ENCODE data around the gene GORASP1. TPM values are rescaled to one million over a fixed set of nuclear protein-coding genes. Genes with fewer than 3 reads are reported as not detected.

Gene GORASP1
- total RNA-seq, 1 donor from 2014 or later, result 81.6 TPM

DNA sequence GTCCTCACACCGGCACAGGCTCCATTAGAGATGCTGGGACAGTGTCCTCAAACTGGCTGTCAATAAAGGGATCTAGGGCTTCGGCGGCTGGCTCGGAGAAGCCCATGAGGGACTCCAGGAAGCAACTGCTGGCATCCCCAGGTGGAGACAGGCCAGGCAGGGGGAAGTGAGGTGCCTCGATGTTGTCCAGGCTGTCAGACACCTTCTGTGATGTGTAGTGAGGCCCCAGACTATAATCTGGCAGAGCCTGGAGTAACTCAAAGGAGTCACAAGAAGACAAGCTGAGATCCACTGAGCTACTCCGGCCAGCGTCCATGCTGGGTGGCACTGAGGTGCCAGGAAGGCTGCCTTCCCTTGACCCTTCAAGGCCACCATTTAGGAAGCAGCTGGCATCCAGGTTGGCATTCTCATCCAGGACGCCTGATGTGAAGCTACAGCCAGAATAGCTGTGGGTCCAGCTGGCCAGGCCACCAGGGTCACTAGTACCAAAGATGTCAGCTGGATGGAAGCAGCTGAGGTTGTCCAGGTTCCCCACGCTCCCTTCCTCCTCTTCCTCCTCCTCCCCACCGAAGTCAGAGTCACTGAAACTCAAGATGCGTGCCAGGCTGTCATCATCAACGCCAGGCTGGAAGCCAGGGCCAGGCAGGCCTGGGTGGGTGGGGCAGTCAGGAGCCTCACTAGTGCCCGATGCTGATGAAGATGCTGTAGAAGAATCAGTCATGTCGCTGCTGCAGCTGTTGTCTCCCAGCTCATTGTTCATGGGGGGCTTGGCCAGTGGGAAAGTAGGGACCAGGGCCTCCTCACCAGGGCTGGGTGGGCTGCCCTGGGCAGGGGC is 35.8 kb upstream of the GORASP1 start:
- H3K4me3 ChIP-seq, result no peak overlapping the region
- H3K27ac ChIP-seq, result peak overlapping the region; percentile 79
- peaks cover 76% of the 10 kb centered on the region for H3K36me3 ChIP-seq
- H3K9me3 ChIP-seq, result no peaks in the 10 kb centered on the region
- H3K4me1 ChIP-seq, result peaks cover 73% of the 10 kb centered on the region
- DNase-seq (no peak), ATAC-seq (no peak)
- H3K27me3 ChIP-seq (ENCODE audit: low read depth), result no peaks in the 10 kb centered on the region
- TF ChIP-seq, protein P1, sequence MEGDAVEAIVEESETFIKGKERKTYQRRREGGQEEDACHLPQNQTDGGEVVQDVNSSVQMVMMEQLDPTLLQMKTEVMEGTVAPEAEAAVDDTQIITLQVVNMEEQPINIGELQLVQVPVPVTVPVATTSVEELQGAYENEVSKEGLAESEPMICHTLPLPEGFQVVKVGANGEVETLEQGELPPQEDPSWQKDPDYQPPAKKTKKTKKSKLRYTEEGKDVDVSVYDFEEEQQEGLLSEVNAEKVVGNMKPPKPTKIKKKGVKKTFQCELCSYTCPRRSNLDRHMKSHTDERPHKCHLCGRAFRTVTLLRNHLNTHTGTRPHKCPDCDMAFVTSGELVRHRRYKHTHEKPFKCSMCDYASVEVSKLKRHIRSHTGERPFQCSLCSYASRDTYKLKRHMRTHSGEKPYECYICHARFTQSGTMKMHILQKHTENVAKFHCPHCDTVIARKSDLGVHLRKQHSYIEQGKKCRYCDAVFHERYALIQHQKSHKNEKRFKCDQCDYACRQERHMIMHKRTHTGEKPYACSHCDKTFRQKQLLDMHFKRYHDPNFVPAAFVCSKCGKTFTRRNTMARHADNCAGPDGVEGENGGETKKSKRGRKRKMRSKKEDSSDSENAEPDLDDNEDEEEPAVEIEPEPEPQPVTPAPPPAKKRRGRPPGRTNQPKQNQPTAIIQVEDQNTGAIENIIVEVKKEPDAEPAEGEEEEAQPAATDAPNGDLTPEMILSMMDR (IDR thresholded peaks at IDR 0.05), result no peak
- intact Hi-C loops (cut with DNase I), result no loop called here

DNA sequence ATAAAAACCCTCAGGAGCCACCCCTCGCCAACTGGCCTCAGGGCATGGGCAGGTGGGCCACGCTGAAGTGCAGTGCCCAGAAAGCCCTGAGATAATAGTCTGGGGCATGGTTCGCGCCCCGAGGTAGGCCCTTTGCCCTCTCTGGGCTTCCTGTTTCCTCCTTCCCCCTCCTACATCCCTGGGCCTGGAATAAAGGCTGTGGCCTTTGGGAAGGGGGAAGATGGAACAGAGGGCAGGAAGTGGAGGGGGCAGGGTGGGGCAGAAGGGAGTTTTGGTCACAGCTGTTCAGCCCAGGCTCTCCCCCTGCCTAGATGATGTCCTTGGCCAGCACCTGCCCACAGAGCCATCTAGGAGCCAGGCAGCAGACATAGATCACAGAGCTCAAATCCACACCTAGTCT is 34.6 kb upstream of the GORASP1 start:
- Histone ChIP-seq H3K36me3 (peaks cover 81% of the 10 kb centered on the region), H3K4me1 (peaks cover 61% of the 10 kb centered on the region), H3K4me3 (no peak overlapping the region), H3K27ac (peak overlapping the region; percentile 79), H3K9me3 (no peaks in the 10 kb centered on the region), H3K27me3 (ENCODE audit: low read depth) (no peaks in the 10 kb centered on the region)
- intact Hi-C loops (cut with DNase I), result no loop called here
- DNase-seq (no peak), ATAC-seq (peak; percentile 0 to 2)
- TF ChIP-seq, protein P1 (IDR thresholded peaks at IDR 0.05), result no peak

DNA sequence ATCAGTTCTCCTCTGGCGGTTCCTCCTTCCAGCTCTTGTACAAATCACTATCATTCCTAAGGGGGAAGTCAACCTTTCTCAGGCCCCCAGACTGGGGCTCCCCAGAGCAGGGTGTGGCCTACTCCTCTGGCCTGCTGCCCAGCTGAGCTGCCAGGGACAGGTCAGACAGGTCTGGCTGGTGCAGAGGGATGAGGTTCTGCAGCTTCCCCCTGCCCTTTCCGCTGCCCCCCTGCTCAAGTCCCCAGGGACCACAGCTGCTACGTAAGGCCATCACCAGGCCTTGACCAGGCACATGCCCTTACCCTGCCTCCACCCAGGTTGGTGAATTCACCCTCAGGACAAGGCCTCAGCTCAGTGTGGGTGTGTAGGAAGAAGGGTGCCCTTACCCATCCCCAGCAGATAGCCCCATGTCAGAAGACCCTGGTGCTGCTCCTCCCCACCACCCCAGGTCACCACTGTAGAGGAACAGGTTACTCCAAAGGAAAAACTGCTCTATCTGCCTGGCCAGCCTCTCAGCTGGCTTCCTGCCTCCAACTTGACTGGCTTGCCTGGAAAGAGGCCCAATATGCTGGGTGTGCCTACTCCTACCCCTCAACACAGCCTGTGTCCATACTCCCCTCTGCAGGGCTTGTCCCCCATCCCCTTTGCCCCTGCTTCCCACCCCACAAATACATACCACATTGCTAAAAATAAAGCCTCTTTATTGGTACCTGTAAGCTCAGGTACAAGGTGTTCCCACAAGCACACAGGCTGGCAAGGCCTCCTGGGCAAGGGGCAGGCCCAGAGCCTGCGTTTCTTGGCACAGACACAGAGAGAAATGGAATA is 34.0 kb upstream of the GORASP1 start:
- H3K9me3 ChIP-seq, result no peaks in the 10 kb centered on the region
- H3K27ac ChIP-seq, result peak overlapping the region; percentile 79
- H3K27me3 ChIP-seq (ENCODE audit: low read depth), result no peaks in the 10 kb centered on the region
- H3K4me3 ChIP-seq, result peak overlapping the region; percentile 25
- intact Hi-C loops (cut with DNase I), result no loop called here
- peaks cover 57% of the 10 kb centered on the region for H3K4me1 ChIP-seq
- TF ChIP-seq, protein P1 (IDR thresholded peaks at IDR 0.05), result no peak
- H3K36me3 ChIP-seq, result peaks cover 85% of the 10 kb centered on the region
- ATAC-seq (peak; percentile 74 to 86), DNase-seq (peak; percentile 90)

DNA sequence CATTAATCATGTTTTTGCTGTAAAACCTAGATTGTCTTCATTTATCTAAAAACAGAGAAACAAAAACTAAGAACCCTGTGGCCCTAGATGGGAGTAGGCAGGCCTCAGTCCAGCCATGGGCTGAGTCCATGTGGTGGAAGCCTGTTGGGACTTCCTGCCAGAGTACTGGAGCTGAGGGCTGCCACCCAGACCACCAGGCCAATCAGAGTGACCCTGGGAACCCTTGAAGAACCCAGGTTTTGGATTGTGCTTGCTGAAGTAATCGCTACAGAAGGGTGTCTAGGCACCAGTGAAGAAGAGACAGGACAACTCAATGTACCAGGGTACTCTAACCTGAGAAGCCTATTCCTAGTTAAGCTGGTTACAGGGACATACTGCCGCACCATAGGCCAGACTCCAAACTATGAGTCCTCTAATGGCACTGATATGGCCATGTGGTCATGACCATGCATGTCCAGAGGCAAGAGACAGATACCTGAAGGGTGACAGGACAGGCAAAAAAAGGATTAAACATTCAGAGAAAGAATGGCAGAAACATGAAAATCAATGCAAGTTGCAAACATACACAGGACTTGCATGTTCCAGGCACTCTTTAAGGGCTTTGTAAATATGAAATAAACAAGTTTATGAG is 33.0 kb upstream of the GORASP1 start:
- TF ChIP-seq, protein P1 (IDR thresholded peaks at IDR 0.05), result no peak
- peaks cover 57% of the 10 kb centered on the region for H3K4me1 ChIP-seq
- peaks cover 75% of the 10 kb centered on the region for H3K36me3 ChIP-seq
- DNase-seq, result no peak
- no peak overlapping the region for H3K4me3 ChIP-seq
- intact Hi-C loops (cut with DNase I), result no loop called here
- H3K27ac ChIP-seq, result peak overlapping the region; percentile 79
- ATAC-seq, result no peak
- H3K27me3 ChIP-seq (ENCODE audit: low read depth), result no peaks in the 10 kb centered on the region
- H3K9me3 ChIP-seq, result no peaks in the 10 kb centered on the region

DNA sequence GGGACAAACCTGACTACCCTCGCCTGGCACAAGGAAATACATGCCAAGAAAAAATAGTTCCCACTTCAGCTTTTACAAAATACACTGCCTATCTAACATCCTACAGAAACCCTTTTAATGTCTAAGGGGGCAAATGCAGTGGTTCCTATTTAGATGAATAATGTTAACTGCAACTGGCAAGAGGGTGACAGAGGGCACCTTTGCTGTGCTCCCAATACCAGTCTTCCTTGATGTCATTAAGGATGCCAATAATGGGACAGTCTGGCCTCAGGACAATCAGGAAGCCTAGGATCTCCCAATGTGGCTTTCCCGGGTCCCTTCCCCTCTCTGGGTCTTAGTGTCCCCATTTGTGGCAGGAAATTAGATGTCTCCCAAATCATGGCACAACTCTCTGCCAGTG is 32.0 kb upstream of the GORASP1 start:
- no peaks in the 10 kb centered on the region for H3K9me3 ChIP-seq
- intact Hi-C loops (cut with DNase I), result no loop called here
- H3K36me3 ChIP-seq, result peaks cover 65% of the 10 kb centered on the region
- no peak overlapping the region for H3K27ac ChIP-seq
- ATAC-seq (no peak), DNase-seq (no peak)
- no peak overlapping the region for H3K4me3 ChIP-seq
- no peaks in the 10 kb centered on the region for H3K27me3 ChIP-seq (ENCODE audit: low read depth)
- H3K4me1 ChIP-seq, result peaks cover 59% of the 10 kb centered on the region
- TF ChIP-seq, protein P1 (IDR thresholded peaks at IDR 0.05), result no peak

Data from lower lobe of right lung (tissue), 2 donors.